ENCODE measurements around the gene FADD.

Gene FADD

DNA sequence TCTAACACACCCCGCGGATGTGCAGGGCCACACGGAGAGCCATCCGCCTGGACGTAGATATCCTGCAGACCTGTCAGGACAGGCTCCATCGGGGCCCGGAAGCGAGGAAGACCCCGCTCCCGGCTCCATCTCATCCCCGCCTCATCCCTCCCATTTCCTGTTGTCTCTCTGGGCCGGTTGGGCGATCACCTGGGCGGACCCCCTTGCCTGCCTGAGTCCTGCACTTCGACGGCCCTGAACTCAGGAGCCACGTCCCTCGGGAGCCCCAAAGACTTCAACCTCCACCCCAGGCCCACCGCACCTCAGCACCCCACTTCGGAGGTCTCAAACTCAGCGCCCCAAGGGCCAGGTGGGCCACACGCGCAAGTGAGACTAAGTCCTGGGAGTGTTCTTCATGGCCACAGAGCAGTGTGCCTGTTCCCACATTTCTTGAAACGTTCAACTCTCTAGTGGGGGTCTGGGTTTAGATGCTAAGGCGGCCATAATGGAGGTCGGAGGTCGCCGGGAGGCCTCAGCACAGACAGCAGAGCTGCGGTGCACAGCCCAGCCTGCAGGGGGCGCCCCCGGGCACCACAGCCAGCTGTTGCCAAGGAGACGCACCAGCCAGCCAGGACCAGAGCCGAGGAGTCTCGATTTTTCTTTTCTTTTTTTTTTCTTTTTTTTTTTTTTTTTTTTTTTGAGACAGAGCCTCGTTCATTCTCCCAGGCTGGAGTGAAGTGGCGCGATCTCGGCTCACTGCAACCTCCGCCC, 26.0 kb upstream of the FADD start:
- TF ChIP-seq, protein P1, sequence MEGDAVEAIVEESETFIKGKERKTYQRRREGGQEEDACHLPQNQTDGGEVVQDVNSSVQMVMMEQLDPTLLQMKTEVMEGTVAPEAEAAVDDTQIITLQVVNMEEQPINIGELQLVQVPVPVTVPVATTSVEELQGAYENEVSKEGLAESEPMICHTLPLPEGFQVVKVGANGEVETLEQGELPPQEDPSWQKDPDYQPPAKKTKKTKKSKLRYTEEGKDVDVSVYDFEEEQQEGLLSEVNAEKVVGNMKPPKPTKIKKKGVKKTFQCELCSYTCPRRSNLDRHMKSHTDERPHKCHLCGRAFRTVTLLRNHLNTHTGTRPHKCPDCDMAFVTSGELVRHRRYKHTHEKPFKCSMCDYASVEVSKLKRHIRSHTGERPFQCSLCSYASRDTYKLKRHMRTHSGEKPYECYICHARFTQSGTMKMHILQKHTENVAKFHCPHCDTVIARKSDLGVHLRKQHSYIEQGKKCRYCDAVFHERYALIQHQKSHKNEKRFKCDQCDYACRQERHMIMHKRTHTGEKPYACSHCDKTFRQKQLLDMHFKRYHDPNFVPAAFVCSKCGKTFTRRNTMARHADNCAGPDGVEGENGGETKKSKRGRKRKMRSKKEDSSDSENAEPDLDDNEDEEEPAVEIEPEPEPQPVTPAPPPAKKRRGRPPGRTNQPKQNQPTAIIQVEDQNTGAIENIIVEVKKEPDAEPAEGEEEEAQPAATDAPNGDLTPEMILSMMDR (IDR thresholded peaks at IDR 0.05; ENCODE audit: low read depth, low read length, missing control alignments): peak; percentile 60
- H3K4me3 ChIP-seq (replicated peaks; ENCODE audit: low read depth, low read length): no peak overlapping the region
- no peak for DNase-seq (ENCODE audit: extremely low read depth, low read depth)

DNA sequence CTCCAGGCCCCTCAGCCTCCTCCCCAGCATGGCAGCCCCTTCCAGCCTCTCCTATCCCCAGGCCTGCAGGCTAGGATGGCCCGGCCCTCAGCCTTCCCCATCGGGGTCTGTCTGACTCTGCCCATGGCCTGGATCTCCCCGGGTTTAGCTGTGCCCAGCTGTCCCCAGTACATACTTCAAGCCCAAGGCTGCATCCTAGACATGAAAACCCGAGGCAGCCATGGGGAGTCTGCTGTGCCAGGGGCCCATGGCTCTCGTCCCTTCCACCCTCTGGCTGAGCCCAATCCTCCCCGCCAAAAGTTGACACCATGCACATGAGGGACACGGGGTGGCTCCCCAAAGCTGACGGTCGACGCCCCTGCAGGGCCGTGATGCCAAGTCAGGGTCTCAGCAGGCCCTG, 22.2 kb upstream of the FADD start:
- TF ChIP-seq, protein P1 (IDR thresholded peaks at IDR 0.05; ENCODE audit: low read depth, low read length, missing control alignments): no peak
- no peak for DNase-seq (ENCODE audit: extremely low read depth, low read depth)
- no peak overlapping the region for H3K4me3 ChIP-seq (replicated peaks; ENCODE audit: low read depth, low read length)

DNA sequence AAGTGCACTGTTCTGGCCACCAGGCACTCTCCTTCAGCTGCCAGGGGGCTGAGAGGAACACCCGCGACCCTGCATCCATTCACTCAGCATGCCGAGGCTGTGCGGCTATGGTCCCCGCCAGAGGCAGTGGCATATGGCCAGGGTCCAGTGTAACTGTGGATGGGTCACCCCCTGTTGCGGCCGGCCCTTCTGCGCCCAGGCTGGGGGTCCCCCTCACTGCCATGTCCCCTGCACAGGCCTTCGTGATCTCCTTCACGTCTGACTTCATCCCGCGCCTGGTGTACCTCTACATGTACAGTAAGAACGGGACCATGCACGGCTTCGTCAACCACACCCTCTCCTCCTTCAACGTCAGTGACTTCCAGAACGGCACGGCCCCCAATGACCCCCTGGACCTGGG, 20.8 kb upstream of the FADD start:
- H3K4me3 ChIP-seq (replicated peaks; ENCODE audit: low read depth, low read length): no peak overlapping the region
- no peak for DNase-seq (ENCODE audit: extremely low read depth, low read depth)
- TF ChIP-seq, protein P1 (IDR thresholded peaks at IDR 0.05; ENCODE audit: low read depth, low read length, missing control alignments): no peak

DNA sequence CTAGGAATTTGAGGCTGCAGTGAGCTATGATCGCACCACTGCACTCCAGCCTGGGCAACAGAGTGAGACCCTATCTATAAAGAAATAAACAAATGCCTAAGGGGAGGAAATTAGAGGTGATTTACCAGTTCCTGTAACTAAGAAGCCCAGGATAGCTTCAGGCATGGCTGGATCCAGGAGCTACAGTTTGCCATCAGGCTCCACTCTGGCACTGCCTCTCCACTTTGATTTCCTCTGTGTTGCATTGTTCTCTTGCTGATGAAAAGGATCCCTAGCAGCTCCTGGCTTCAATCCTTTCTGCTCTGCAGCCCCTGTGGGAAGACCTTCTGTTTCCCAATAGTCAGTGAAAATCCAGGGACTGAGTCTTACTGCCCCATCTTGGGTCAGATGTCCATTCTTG, 20.1 kb upstream of the FADD start:
- TF ChIP-seq, protein P1 (IDR thresholded peaks at IDR 0.05; ENCODE audit: low read depth, low read length, missing control alignments): no peak
- H3K4me3 ChIP-seq (replicated peaks; ENCODE audit: low read depth, low read length): no peak overlapping the region
- DNase-seq (ENCODE audit: extremely low read depth, low read depth): no peak

DNA sequence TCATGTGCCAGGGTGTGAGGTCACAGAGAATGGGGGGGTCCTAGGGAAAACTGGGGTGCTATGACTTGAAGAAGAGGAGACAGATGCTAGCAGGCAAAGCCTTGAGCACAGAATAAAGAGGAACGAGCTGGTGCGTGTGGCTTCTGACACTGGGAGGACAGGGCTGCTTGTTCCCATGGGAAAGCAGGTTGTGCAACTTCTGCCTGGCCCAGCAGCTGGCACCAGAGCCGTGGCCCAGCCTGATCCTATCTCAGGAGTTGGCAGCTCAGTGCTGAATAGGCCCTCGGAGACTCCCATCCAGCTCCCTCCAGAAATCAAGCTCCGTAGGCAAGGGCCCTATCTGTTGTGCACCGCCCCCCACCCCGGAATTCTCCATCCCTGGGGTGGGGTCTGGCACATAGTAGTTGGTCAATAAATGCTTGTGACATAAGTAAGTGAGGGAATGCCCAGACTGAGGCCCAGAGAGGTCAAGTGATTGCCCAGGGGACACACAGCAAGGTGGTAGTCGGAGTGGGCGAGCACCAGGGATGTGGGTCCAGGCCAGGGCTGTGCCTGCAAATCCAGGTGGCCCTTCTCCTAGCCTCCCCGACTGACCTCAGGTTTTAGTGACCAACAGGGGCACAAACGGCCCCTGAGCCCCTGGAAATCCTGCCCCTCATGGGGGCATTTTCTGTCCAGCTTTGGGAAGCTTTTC, 19.5 kb upstream of the FADD start:
- no peak overlapping the region for H3K4me3 ChIP-seq (replicated peaks; ENCODE audit: low read depth, low read length)
- no peak for DNase-seq (ENCODE audit: extremely low read depth, low read depth)

DNA sequence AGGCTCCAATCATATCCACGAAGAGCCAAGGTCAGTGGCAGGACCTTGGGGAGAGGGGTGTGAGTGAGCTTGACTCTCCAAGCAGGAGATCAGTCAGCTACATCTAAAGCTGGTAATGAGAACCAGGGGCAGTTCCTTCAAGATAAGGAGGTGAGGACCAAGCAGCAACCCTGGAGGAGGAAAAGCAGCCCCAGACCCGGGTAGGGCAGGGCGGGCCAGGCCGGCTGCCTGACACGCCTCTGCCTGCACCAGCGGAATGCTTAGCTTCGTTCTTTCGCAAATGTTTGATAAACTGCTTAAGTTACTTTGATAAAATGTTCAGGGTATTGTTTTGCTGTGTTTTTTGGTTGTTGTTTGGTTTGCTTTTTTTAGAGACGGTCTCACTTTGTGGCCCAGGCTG, 18.7 kb upstream of the FADD start:
- no peak for DNase-seq (ENCODE audit: extremely low read depth, low read depth)
- TF ChIP-seq, protein P1 (IDR thresholded peaks at IDR 0.05; ENCODE audit: low read depth, low read length, missing control alignments): no peak
- H3K4me3 ChIP-seq (replicated peaks; ENCODE audit: low read depth, low read length): no peak overlapping the region

More for the DNA sequence above, 19.5 kb upstream of the FADD start:
- TF ChIP-seq, protein P1 (IDR thresholded peaks at IDR 0.05; ENCODE audit: low read depth, low read length, missing control alignments): no peak

All from HFF-Myc (cell line).